Karpas-422 (cell line): ENCODE results near the gene GPR143. TPM values are rescaled to one million over a fixed set of nuclear protein-coding genes. Genes with fewer than 3 reads are reported as not detected.
"Not testable (repeated sequence)": the region's sequence is repeated elsewhere in the genome, so short reads cannot be mapped to it uniquely, and the experiment has no call there.

Experiments
- DNase-seq: peaks from one replicate; pipeline ENCODE4 v3.0.0-alpha.2; 2015
- H2AFZ ChIP-seq: fragments of 200-600 bp; sonication (generic); 2 replicates; pipeline ENCODE4 v1.6.1; 2014; ENCODE audit warnings: antibody characterized with exemption, low read length, mixed read lengths
- H3K27ac ChIP-seq: fragments of 200-600 bp; sonication (generic); 2 replicates; pipeline ENCODE4 v1.5.1; 2014; ENCODE audit warnings: mild to moderate bottlenecking, low read length, moderate library complexity
- H3K27me3 ChIP-seq: fragments of 200-600 bp; sonication (generic); 2 replicates; pipeline ENCODE4 v1.6.1; 2014; ENCODE audit warnings: low read length, mixed read lengths
- H3K36me3 ChIP-seq: fragments of 200-600 bp; sonication (generic); 2 replicates; pipeline ENCODE4 v1.6.1; 2014; ENCODE audit warnings: low read length, mixed read lengths; ENCODE audit not compliant: insufficient read depth
- H3K4me1 ChIP-seq: fragments of 200-600 bp; sonication (generic); 2 replicates; pipeline ENCODE4 v1.6.1; 2014; ENCODE audit warnings: mild to moderate bottlenecking, low read length, mixed read lengths
- H3K4me2 ChIP-seq: fragments of 200-600 bp; sonication (generic); 2 replicates; pipeline ENCODE4 v1.6.1; 2014; ENCODE audit warnings: low read length, low read depth, mild to moderate bottlenecking; ENCODE audit not compliant: poor library complexity, severe bottlenecking
- H3K4me3 ChIP-seq: fragments of 200-600 bp; sonication (generic); 2 replicates; pipeline ENCODE4 v1.5.1; 2014; ENCODE audit warnings: mild to moderate bottlenecking, antibody characterized with exemption, low read length, mixed read lengths
- H3K79me2 ChIP-seq: fragments of 200-600 bp; sonication (generic); 2 replicates; pipeline ENCODE4 v1.6.1; 2014; ENCODE audit warnings: mild to moderate bottlenecking, low read length, mixed read lengths
- H3K9ac ChIP-seq: fragments of 200-600 bp; sonication (generic); 2 replicates; pipeline ENCODE4 v1.6.0; 2014; ENCODE audit warnings: low read length
- H3K9me2 ChIP-seq: fragments of 200-600 bp; sonication (generic), shearing (Covaris generic); replicated peaks from 2 replicates; pipeline ENCODE4 v1.6.0; 2014; ENCODE audit warnings: mild to moderate bottlenecking, low read length, moderate library complexity; ENCODE audit not compliant: insufficient read depth
- H3K9me3 ChIP-seq: fragments of 300-700, 200-600 bp; sonication (generic); 2 replicates; pipeline ENCODE4 v1.6.1; 2014; ENCODE audit warnings: low read length, mixed read lengths
- H4K20me1 ChIP-seq: fragments of 200-600 bp; sonication (generic); 2 replicates; pipeline ENCODE4 v1.6.1; 2014; ENCODE audit warnings: mild to moderate bottlenecking, antibody characterized with exemption, low read length, low read depth; ENCODE audit not compliant: insufficient read depth
- total RNA-seq: library from RNA; depleted of rRNA; stranded (reverse); fragments of >200 nt; shearing (Covaris generic); gene quantifications from 2 replicates; pipeline ENCODE4 v1.2.3, GENCODE V29; 2014; ENCODE audit warnings: low replicate concordance

Gene GPR143
- total RNA-seq, 1 experiment from 2014 or later = not detected

GRCh38 chrX:9784332-9784731 is 18.7 kb upstream of the GPR143 start:
- Histone ChIP-seq H3K9me2 (no peaks in the 10 kb centered on the region), H3K9ac (no peak overlapping the region), H3K4me2 (no peak overlapping the region), H2AFZ (no peak overlapping the region), H3K9me3 (no peaks in the 10 kb centered on the region; the same call in 1 of the 2 replicates), H3K36me3 (no peaks in the 10 kb centered on the region), H3K27ac (no peak overlapping the region), H4K20me1 (no peaks in the 10 kb centered on the region), H3K4me3 (no peak overlapping the region), H3K79me2 (no peaks in the 10 kb centered on the region), H3K4me1 (peaks cover 12% of the 10 kb centered on the region), H3K27me3 (no peaks in the 10 kb centered on the region)
- no peak for DNase-seq

- H3K36me3 ChIP-seq = no peaks in the 10 kb centered on the region
- H2AFZ ChIP-seq = no peak overlapping the region
- H3K27ac ChIP-seq = no peak overlapping the region; the same call in 1 of the 2 replicates
- H3K9ac ChIP-seq = no peak overlapping the region
- DNase-seq = no peak
- no peaks in the 10 kb centered on the region for H4K20me1 ChIP-seq
- peak overlapping the region; percentile 50 for H3K4me2 ChIP-seq
- H3K4me3 ChIP-seq = peak overlapping the region; percentile 36; the same call in 1 of the 2 replicates
- H3K4me1 ChIP-seq = peaks cover 7% of the 10 kb centered on the region
- no peaks in the 10 kb centered on the region; the same call in 1 of the 2 replicates for H3K9me3 ChIP-seq
- no peaks in the 10 kb centered on the region for H3K79me2 ChIP-seq
- H3K9me2 ChIP-seq = no peaks in the 10 kb centered on the region
- no peaks in the 10 kb centered on the region for H3K27me3 ChIP-seq
Observed at GRCh38 chrX:9781941-9782340, 16.3 kb upstream of the GPR143 start.

- no peak overlapping the region for H3K4me3 ChIP-seq
- H3K79me2 ChIP-seq = no peaks in the 10 kb centered on the region
- H3K36me3 ChIP-seq = no peaks in the 10 kb centered on the region
- no peak overlapping the region for H3K4me2 ChIP-seq
- no peaks in the 10 kb centered on the region for H3K9me2 ChIP-seq
- H3K9ac ChIP-seq = no peak overlapping the region
- no peaks in the 10 kb centered on the region for H4K20me1 ChIP-seq
- H3K27ac ChIP-seq = no peak overlapping the region
- H2AFZ ChIP-seq = no peak overlapping the region
- no peaks in the 10 kb centered on the region for H3K9me3 ChIP-seq
- peaks cover 10% of the 10 kb centered on the region for H3K4me1 ChIP-seq
- H3K27me3 ChIP-seq = no peaks in the 10 kb centered on the region
- no peak for DNase-seq
Observed at GRCh38 chrX:9775930-9776329, 10.3 kb upstream of the GPR143 start.

GRCh38 chrX:9772943-9773342 is 7.3 kb upstream of the GPR143 start:
- no peaks in the 10 kb centered on the region for H3K27me3 ChIP-seq
- H3K9me3 ChIP-seq = no peaks in the 10 kb centered on the region
- DNase-seq = no peak

GRCh38 chrX:9770319-9770718 is 4.7 kb upstream of the GPR143 start:
- H3K9ac ChIP-seq = no peak overlapping the region
- H3K9me2 ChIP-seq = no peaks in the 10 kb centered on the region
- peaks cover 35% of the 10 kb centered on the region for H3K4me1 ChIP-seq
- H3K4me2 ChIP-seq = no peak overlapping the region
- H3K27ac ChIP-seq = no peak overlapping the region
- no peaks in the 10 kb centered on the region for H3K36me3 ChIP-seq
- H4K20me1 ChIP-seq = no peaks in the 10 kb centered on the region
- no peaks in the 10 kb centered on the region for H3K79me2 ChIP-seq
- no peak overlapping the region for H3K4me3 ChIP-seq
- H3K9me3 ChIP-seq = no peaks in the 10 kb centered on the region
- no peaks in the 10 kb centered on the region for H3K27me3 ChIP-seq
- peak; percentile 52 for DNase-seq
- H2AFZ ChIP-seq = no peak overlapping the region

More at GRCh38 chrX:9772943-9773342, 7.3 kb upstream of the GPR143 start:
- peak overlapping the region; percentile 24 for H3K4me2 ChIP-seq
- no peak overlapping the region for H2AFZ ChIP-seq
- no peak overlapping the region for H3K4me3 ChIP-seq
- H3K4me1 ChIP-seq = peaks cover 24% of the 10 kb centered on the region
- H3K9me2 ChIP-seq = no peaks in the 10 kb centered on the region
- H3K9ac ChIP-seq = no peak overlapping the region
- no peaks in the 10 kb centered on the region for H3K79me2 ChIP-seq
- no peak overlapping the region for H3K27ac ChIP-seq
- H4K20me1 ChIP-seq = no peaks in the 10 kb centered on the region
- no peaks in the 10 kb centered on the region for H3K36me3 ChIP-seq

- H3K9me3 ChIP-seq, H3K79me2 ChIP-seq, H3K9me2 ChIP-seq, H2AFZ ChIP-seq, H3K27me3 ChIP-seq, H3K4me3 ChIP-seq, H3K27ac ChIP-seq, H3K36me3 ChIP-seq, H4K20me1 ChIP-seq, H3K9ac ChIP-seq: not testable (repeated sequence)
- peaks cover 33% of the 10 kb centered on the region for H3K4me1 ChIP-seq
- H3K4me2 ChIP-seq = peak overlapping the region; percentile 16
- DNase-seq = peak; percentile 79
Observed at GRCh38 chrX:9768321-9768839, 2.7 kb upstream of the GPR143 start.

GRCh38 chrX:9767375-9767774 is 1.7 kb upstream of the GPR143 start:
- H2AFZ ChIP-seq = no peak overlapping the region
- H3K4me3 ChIP-seq = no peak overlapping the region
- no peaks in the 10 kb centered on the region for H3K79me2 ChIP-seq
- H3K36me3 ChIP-seq = no peaks in the 10 kb centered on the region
- H3K27ac ChIP-seq = no peak overlapping the region
- peak overlapping the region; percentile 16 for H3K4me2 ChIP-seq
- no peaks in the 10 kb centered on the region for H3K9me2 ChIP-seq
- peaks cover 25% of the 10 kb centered on the region for H3K4me1 ChIP-seq
- H3K27me3 ChIP-seq = no peaks in the 10 kb centered on the region
- no peak overlapping the region for H3K9ac ChIP-seq
- peak; percentile 50 for DNase-seq
- no peaks in the 10 kb centered on the region for H3K9me3 ChIP-seq
- H4K20me1 ChIP-seq = no peaks in the 10 kb centered on the region

- Histone ChIP-seq H3K4me1 (peaks cover 25% of the 10 kb centered on the region), H3K4me2 (no peak overlapping the region), H2AFZ (no peak overlapping the region), H3K9me2 (no peaks in the 10 kb centered on the region), H3K4me3 (no peak overlapping the region), H3K27me3 (no peaks in the 10 kb centered on the region), H4K20me1 (no peaks in the 10 kb centered on the region), H3K9me3 (no peaks in the 10 kb centered on the region), H3K79me2 (no peaks in the 10 kb centered on the region), H3K36me3 (no peaks in the 10 kb centered on the region), H3K9ac (no peak overlapping the region), H3K27ac (no peak overlapping the region)
- DNase-seq = no peak
Observed at GRCh38 chrX:9765072-9765736, 443 bp downstream of the GPR143 start.
